ENCODE results near the gene TYROBP.
"Not testable (repeated sequence)": the region's sequence is repeated elsewhere in the genome, so short reads cannot be mapped to it uniquely, and the experiment has no call there.

The TYROBP gene

GRCh38 chr19:35931161-35931873 is 23.2 kb upstream of the TYROBP start:
- peak; percentile 96 to 100 (median 100) for DNase-seq

DNA sequence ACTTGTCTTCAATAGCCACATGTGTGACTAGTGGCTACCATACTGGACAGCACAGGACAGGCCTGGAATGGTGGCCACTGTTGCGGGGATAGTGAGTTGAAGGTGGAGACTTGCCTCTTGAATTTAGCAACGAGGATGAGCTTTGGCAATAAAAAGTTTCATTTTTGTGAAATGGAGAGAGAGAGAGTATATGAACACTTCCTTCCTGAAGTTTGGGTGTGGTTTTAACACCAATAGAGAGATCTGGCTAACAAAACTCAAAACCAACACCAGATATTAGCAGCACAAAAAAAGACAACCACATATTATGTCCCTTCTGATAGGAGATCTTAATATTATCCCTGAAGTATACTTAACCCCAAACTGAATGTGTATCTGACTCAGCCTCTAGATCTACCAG is 21.8 kb upstream of the TYROBP start:
- DNase-seq = peak in 3 of 6 experiments; percentile 35 to 37 (median 35)

GRCh38 chr19:35928507-35928906 is 20.4 kb upstream of the TYROBP start:
- DNase-seq = no peak

- no peak for DNase-seq
These were observed 17.4 kb upstream of the TYROBP start for GRCh38 chr19:35925501-35925900.

DNA sequence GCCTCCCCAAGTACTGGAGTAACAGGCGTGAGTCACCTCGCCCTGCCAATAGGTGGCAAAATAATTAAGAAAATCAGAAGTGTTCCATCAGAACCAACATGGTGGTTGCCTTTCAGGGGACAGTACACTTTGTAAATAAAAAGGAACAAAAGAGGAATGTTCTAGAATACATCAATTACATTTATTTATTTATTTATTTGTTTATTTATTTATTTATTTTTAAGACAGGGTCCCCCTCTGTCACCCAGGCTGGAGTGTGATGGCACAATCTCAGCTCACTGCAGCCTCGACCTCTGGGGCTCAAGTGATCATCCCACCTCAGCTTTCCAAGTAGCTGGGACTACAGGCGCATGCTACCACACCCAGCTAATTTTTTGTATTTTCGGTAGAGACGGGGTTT is 12.9 kb upstream of the TYROBP start:
- no peak for DNase-seq

- no peak for DNase-seq
These were observed 11.2 kb upstream of the TYROBP start for GRCh38 chr19:35919306-35919705.

- no peak for DNase-seq
These were observed 7.3 kb upstream of the TYROBP start for GRCh38 chr19:35915443-35915842.

DNA sequence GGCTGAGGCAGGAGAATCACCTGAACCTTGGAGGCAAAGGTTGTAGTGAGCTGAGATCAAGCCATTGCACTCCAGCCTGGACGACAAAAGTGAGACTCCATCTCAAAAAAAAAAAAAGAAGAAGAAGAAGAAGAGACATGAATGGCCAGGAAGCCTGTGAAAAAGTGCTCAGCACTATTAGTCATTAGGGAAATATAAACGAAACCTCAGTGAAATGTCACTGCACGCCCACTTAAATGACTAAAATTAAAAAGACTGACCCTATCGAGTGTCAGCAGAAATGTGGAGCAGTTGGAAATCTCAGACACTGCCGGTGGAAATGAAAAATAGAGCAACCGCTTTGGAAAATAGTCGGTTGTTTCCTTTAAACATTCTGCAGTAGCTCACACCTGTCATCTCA is 5.5 kb upstream of the TYROBP start:
- DNase-seq = no peak

DNA sequence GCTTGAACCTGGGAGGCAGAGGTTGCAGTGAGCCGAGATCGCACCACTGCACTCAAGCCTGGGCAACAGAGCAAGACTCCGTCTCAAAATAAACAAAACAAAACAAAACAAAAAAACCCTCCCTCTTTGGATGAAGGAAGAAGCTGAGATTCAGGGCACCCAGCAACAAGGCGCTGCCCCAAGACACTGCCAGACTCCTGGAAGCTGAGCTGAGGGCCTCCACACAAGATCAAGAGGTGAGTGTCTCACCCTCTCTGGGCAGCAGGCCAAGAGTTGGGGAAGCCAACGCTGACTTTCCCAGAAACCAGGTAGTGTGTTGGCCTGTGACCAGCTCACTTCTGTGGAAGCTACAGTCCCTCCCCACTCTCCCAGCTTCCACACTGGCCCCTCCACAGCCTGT is 3.7 kb upstream of the TYROBP start:
- no peak for DNase-seq

DNA sequence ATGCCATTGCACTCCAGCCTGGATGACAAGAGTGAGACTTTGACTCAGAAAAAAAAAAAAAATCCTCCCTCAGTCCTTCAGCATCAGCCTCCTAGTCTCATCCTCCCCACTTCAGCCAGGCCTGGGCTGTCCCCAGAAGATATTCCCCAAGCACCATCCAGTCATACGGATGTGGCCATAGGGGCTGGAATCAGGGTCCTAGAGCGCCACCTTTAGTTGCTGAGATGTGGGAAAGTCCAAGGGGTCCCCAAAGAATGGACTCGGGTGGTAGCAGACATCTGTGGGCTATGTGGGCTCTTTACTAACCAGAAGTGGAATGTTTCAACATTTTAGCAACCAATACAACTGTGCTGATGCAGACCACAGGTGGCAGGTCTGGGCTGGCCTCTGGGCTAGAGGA is 3.1 kb upstream of the TYROBP start:
- DNase-seq = no peak

DNA sequence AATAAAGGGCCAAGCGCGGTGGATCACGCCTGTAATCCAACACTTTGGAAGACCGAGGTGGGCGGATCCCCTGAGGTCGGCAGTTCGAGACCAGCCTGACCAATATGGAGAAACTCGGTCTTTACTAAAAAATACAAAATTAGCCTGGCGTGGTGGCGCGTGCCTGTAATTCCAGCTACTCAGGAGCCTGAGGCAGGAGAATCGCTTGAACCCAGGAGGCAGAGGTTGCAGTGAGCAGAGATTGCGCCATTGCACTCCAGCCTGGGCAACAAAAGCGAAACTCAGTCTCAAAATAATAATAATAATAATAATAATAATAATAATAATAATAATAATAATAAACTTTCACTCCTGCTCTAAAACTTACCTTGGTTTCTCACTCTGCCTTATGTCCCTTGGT is 2.3 kb upstream of the TYROBP start:
- DNase-seq = not testable (repeated sequence)

GRCh38 chr19:35909684-35910035 is 1.6 kb upstream of the TYROBP start:
- no peak for DNase-seq

- DNase-seq = peak in 3 of 6 experiments; percentile 10 to 17 (median 11)
These were observed 1.0 kb upstream of the TYROBP start for GRCh38 chr19:35908973-35909683.

GRCh38 chr19:35907377-35907745 is 734 bp downstream of the TYROBP start:
- DNase-seq = no peak

- no peak for DNase-seq
These were observed 2.8 kb downstream of the TYROBP start for GRCh38 chr19:35905178-35905727.

GRCh38 chr19:35904311-35905068 is 3.6 kb downstream of the TYROBP start:
- DNase-seq = no peak

- peak; percentile 72 to 89 (median 86) for DNase-seq
These were observed 4.4 kb downstream of the TYROBP start for GRCh38 chr19:35903550-35904179.

- no peak for DNase-seq
These were observed 5.1 kb downstream of the TYROBP start for GRCh38 chr19:35902870-35903475.

DNA sequence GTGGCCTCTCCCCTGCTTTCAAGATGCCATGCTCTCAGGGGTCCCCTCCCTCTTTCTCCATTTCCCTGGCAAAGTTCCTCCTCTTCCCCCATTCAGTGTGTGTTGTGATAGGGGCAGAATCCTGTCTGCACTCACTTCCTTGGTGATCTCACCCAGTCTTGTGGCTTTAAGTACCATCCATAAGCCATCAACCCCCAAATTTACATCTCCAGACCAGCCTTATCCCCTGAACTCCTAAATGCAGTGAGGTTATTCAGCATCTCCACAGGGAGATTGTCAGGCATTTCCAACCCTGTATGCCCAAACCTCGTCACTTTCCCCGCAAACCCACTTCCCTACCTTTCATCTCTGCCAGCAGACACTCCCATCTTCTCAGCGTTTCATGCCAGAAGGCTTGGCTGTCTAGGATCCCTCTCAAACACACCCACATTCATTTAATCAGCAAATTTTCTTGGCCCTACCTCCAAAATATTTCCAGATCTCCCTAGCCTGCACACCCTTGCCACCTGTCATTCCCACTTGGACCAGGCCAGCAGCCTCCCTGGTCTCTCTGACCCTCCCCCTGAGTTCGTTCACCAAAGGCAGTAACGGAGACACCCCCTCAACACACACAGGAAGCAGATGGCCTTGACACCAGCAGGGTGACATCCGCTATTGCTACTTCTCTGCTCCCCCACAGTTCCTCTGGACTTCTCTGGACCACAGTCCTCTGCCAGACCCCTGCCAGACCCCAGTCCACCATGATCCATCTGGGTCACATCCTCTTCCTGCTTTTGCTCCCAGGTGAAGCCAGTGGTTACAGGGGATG is 6.0 kb downstream of the TYROBP start, which contains the start of gene HCST:
HCST (plus strand) TSS at position 676 of the 808 bp plus-strand sequence; CDS start at position 741, 65 bp downstream.
- peak; percentile 30 to 83 (median 60) for DNase-seq

DNA sequence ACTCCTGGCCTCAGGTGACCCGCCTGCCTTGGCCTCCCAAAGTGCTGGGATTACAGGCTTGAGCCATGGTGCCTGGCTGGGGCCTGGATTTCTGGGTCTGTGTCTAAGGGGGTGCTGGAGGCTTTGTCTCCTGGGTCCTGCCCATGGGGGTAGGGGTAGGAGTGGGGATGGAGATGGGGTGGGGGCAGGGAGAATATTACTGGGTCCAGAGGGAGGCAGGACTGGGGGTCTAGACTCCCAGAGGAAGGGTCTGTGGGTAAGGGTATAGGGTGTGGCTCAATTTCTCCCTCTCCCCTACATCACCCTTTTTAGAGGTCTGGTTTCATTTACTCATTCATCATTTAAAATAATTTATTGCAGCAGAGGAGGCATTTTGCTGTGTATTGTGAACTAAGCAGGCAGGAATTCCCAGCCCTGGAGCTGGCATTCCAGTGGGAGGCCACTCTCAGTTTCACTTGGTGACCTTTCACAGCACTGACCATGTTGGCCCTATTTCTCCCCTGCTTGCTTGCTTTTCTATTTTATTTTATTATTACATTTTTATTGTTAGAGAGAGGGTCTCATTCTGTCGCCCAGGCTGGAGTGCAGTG is 6.9 kb downstream of the TYROBP start:
- no peak for DNase-seq

GRCh38 chr19:35899547-35900214 is 8.4 kb downstream of the TYROBP start:
- DNase-seq = peak; percentile 79 to 90 (median 83)
